GM10248 (cell line): ENCODE measurements around the gene IRF2.

Experiments
- CTCF ChIA-PET: fragments of 300-600 bp; sonication (Branson Sonifier 250); formaldehyde crosslinking; extraction: SDS; loops from one replicate; lab custom pipeline; 2021; ENCODE audit warnings: antibody characterized with exemption; lab: Yijun Ruan, JAX
- POLR2A ChIA-PET: fragments of 350-650 bp; sonication (Branson Sonifier 250); formaldehyde crosslinking; extraction: SDS; loops from one replicate; lab custom pipeline; 2020; ENCODE audit warnings: antibody characterized with exemption; lab: Yijun Ruan, JAX
- DNase-seq: peaks from one replicate; pipeline ENCODE4 v3.0.0; 2012; ENCODE audit errors: extremely low spot score
- TF ChIP-seq, protein P1 (sequence below): IDR thresholded peaks from 2 replicates; pipeline ENCODE4 v1.5.1; 2012; ENCODE audit warnings: mild to moderate bottlenecking, low read depth; ENCODE audit errors: extremely low read depth, missing control alignments, control extremely low read depth

The IRF2 gene

DNA sequence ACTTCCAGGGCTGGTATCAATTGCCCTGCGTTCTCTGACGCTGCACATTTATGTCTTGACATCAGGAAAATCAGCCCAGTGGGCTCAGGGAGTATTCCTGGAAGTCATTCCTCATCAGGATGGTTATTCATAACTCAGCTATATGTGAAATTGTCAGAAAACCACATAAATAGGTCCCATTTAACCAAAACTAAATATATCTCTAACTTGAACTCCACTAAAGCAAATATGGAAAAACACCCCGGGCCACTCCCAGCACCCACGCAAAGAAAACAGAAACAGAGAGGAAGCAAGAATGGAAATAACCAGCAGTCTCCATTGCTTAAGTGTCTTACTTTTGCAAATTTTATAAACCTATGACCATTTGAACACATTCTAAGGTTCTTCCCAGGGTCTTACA is 112.0 kb downstream of the IRF2 start:
- DNase-seq: no peak
- TF ChIP-seq, protein P1, sequence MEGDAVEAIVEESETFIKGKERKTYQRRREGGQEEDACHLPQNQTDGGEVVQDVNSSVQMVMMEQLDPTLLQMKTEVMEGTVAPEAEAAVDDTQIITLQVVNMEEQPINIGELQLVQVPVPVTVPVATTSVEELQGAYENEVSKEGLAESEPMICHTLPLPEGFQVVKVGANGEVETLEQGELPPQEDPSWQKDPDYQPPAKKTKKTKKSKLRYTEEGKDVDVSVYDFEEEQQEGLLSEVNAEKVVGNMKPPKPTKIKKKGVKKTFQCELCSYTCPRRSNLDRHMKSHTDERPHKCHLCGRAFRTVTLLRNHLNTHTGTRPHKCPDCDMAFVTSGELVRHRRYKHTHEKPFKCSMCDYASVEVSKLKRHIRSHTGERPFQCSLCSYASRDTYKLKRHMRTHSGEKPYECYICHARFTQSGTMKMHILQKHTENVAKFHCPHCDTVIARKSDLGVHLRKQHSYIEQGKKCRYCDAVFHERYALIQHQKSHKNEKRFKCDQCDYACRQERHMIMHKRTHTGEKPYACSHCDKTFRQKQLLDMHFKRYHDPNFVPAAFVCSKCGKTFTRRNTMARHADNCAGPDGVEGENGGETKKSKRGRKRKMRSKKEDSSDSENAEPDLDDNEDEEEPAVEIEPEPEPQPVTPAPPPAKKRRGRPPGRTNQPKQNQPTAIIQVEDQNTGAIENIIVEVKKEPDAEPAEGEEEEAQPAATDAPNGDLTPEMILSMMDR: no peak
- POLR2A ChIA-PET: interaction anchor here (1.1 kb wide), 1 partner anchor 14 kb away, joined by 3 read pairs; no protein-coding TSS in a partner anchor
- CTCF ChIA-PET: interaction anchor here (1.3 to 2.2 kb wide), 5 partner anchors 8 to 34 kb away, joined by 3 to 5 read pairs (median 4); no protein-coding TSS in a partner anchor

DNA sequence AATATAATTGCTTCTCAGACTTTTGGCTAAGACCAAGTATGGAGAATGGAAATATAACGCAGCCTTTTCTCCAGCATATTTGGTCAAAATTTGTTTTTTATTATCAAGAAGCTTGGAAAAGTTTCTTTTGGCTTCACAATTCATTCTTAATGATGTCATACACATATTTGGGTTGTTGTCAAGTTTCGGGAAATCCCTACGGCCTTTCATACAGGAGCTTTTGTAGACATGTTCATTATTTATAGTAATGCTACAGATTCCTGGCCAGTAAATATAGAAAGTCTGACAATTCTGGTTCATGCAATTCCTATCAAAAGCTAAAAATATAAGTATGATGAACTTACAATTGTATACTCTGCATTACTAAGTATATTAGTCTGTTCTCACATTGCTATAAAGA is 112.9 kb downstream of the IRF2 start:
- TF ChIP-seq, protein P1: no peak
- POLR2A ChIA-PET: interaction anchor here (1.1 kb wide), 1 partner anchor 13 kb away, joined by 3 read pairs; no protein-coding TSS in a partner anchor
- no peak for DNase-seq
- CTCF ChIA-PET: interaction anchor here (0.8 to 3.4 kb wide), 9 partner anchors 9 to 101 kb away, joined by 3 to 12 read pairs (median 4); no protein-coding TSS in a partner anchor

DNA sequence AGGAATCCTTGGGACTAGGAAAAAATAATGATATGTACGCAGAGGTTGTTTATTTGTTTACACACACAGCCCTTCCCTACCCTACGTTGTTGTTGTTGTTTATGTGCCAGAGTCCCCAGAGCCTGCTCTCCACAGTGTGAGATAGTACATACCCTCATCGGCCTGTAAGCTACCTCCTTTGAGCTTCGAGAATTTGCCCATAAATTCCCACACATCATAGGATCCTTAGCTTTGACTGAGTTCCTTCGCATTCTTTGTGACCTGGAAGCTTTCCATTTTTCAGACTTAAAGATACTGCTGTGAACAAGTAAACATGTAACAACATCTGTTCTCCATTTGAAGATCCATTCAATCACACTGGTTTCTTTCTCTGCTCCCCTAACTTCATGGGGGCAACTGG is 114.5 kb downstream of the IRF2 start:
- no peak for DNase-seq
- TF ChIP-seq, protein P1: no peak
- CTCF ChIA-PET: interaction anchor here (0.5 to 3.4 kb wide), 3 partner anchors 19 to 95 kb away, joined by 3 to 12 read pairs (median 3); no protein-coding TSS in a partner anchor
- POLR2A ChIA-PET: interaction anchor here (0.7 kb wide), 1 partner anchor 75 kb away, joined by 10 read pairs; no protein-coding TSS in a partner anchor

DNA sequence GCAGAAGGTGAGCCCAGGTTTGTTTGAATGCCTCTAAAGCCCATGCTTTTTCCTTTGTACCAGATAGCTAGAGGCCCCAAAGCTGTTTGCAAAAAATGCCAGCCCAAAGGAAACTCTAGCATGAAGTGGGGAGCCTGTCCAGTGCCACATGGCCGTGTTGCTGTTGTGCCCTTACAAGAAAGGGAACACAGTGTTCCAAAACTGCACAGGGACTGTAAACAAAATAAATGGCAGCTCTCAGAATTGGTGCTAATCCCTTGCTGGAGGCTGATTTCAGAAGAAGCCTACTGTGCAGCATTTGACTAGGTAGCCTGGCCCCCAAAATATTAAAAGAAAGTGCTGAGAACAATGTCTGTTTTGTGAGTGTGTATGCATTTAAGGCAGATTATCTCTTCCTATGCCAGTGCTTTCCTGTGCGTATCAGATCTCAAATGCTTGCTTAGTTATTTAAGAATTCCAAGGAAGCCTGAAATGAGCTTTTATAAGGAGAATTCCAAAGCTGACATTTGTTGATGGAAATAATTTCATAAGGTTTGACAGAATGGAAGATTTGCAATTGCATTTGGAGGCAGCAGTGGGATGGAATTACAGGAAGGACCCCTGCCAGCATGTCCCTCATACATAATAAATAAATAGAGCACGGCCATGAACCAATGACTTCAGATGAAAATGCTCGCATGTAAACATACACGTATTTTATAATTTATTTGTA is 115.7 kb downstream of the IRF2 start:
- DNase-seq: no peak
- ChIA-PET CTCF (interaction anchor here (3.4 kb wide), 1 partner anchor 94 kb away, joined by 12 read pairs; no protein-coding TSS in a partner anchor), POLR2A (no interaction called here)
- TF ChIP-seq, protein P1: no peak

DNA sequence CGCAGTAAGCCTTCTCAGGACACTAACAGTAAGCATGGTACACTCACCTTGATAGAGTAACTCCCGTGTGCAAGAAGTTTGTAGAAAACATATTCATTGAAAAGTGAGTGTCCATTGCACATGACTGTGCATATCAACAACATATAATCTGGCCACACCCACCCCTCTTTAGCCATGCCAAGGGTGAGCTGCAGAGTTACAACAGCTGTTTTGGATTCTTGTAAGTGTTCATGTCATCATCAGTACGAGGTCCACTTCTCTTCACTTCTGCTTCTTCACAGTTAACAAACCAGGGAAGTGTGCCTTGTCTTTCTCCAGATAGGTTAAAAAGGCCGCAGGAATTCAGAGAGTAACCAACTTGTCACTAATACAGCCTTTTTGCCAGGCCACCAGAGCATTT is 116.6 kb downstream of the IRF2 start:
- POLR2A ChIA-PET: no interaction called here
- TF ChIP-seq, protein P1: no peak
- CTCF ChIA-PET: interaction anchor here (0.6 to 2.2 kb wide), 7 partner anchors 9 to 89 kb away, joined by 3 to 8 read pairs (median 5); no protein-coding TSS in a partner anchor
- no peak for DNase-seq

DNA sequence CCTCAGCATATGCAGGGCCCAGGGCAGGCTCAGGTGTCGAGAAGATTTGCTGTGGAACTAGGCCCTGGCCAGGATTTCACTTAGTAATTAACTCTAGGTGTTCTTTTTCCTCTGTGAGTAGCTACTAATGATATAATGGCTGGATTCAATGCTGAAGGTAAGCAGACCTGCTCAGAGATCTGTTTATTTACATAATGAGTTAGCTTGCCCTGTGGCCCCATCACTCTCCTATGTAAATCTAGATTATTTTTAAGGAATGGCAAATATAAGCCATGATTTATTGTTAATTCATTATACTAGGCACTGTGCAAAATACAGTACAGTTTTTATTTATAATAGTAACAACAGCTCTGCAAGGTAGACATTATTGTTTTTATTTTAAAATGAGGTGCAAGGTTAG is 117.2 kb downstream of the IRF2 start:
- CTCF ChIA-PET: interaction anchor here (0.6 to 2.2 kb wide), 8 partner anchors 9 to 88 kb away, joined by 3 to 8 read pairs (median 4); no protein-coding TSS in a partner anchor
- POLR2A ChIA-PET: interaction anchor here (1.1 kb wide), 1 partner anchor 93 kb away, joined by 3 read pairs; no protein-coding TSS in a partner anchor
- no peak for DNase-seq
- TF ChIP-seq, protein P1: no peak
